WTC11 (cell line): ENCODE data around the gene YIF1B. TPM values are rescaled to one million over a fixed set of nuclear protein-coding genes. Genes with fewer than 3 reads are reported as not detected.

ENCODE experiments used
- ATAC-seq: fragments of 200-7000 bp; cut with Tn5 transposase; 2 replicates; pipeline ENCODE4 v1.10.0; 2021; ENCODE audit warnings: mild to moderate bottlenecking, moderate library complexity
- CTCF ChIA-PET: fragments of 300-600 bp; sonication (Branson Sonifier 250); formaldehyde crosslinking; loops from one replicate; lab custom pipeline; 2021; ENCODE audit warnings: antibody characterized with exemption; lab: Charles Lee
- POLR2A ChIA-PET: fragments of 350-600 bp; sonication (Branson Sonifier 250); formaldehyde crosslinking; loops from one replicate; lab custom pipeline; 2021; ENCODE audit warnings: antibody characterized with exemption; lab: Charles Lee
- DNase-seq: peaks from one replicate; pipeline ENCODE4 v3.0.0; 2021; ENCODE audit warnings: low spot score
- H3K27ac Mint-ChIP-seq: 2 replicates; pipeline ENCODE4 v1.8.0; 2021; ENCODE audit warnings: mixed read lengths
- H3K27me3 Mint-ChIP-seq: 2 replicates; pipeline ENCODE4 v1.8.0; 2021; ENCODE audit warnings: low read depth, mild to moderate bottlenecking, moderate library complexity, mixed read lengths
- H3K36me3 Mint-ChIP-seq: 2 replicates; pipeline ENCODE4 v1.8.0; 2021; ENCODE audit warnings: mixed read lengths
- H3K4me1 Mint-ChIP-seq: 2 replicates; pipeline ENCODE4 v1.8.0; 2022; ENCODE audit warnings: mixed read lengths
- H3K4me3 Mint-ChIP-seq: 2 replicates; pipeline ENCODE4 v1.8.0; 2021; ENCODE audit warnings: mild to moderate bottlenecking, moderate library complexity, mixed read lengths
- H3K9me3 Mint-ChIP-seq: 2 replicates; pipeline ENCODE4 v1.8.0; 2021; ENCODE audit warnings: mixed read lengths
- AFF4 ChIP-seq: sonication (generic); formaldehyde crosslinking; IDR thresholded peaks from 2 replicates; pipeline ENCODE4 v1.8.1; 2023; ENCODE audit warnings: mild to moderate bottlenecking, missing genetic modification reagents, borderline replicate concordance
- ATF6 ChIP-seq: sonication (generic); formaldehyde crosslinking; IDR thresholded peaks from 2 replicates; pipeline ENCODE4 v1.8.1; 2023; ENCODE audit warnings: mild to moderate bottlenecking, missing genetic modification reagents
- CBFB ChIP-seq: sonication (generic); formaldehyde crosslinking; IDR thresholded peaks from 2 replicates; pipeline ENCODE4 v1.8.1; 2022; ENCODE audit warnings: mild to moderate bottlenecking, low read depth, missing genetic modification reagents
- CREB1 ChIP-seq: sonication (generic); formaldehyde crosslinking; IDR thresholded peaks from 2 replicates; pipeline ENCODE4 v1.8.0; 2023; ENCODE audit warnings: mild to moderate bottlenecking, missing genetic modification reagents
- CREM ChIP-seq: sonication (generic); formaldehyde crosslinking; IDR thresholded peaks from 2 replicates; pipeline ENCODE4 v1.8.1; 2022; ENCODE audit warnings: mild to moderate bottlenecking, missing genetic modification reagents, moderate library complexity
- E2F1 ChIP-seq: sonication (generic); formaldehyde crosslinking; IDR thresholded peaks from 2 replicates; pipeline ENCODE4 v1.8.0; 2022; ENCODE audit warnings: mild to moderate bottlenecking, missing genetic modification reagents
- E2F4 ChIP-seq: sonication (generic); formaldehyde crosslinking; IDR thresholded peaks from 2 replicates; pipeline ENCODE4 v1.8.1; 2022; ENCODE audit warnings: low read depth, mild to moderate bottlenecking, moderate library complexity, missing genetic modification reagents, borderline replicate concordance
- FOXJ3 ChIP-seq: sonication (generic); formaldehyde crosslinking; IDR thresholded peaks from 2 replicates; pipeline ENCODE4 v1.9.0; 2021; ENCODE audit warnings: missing genetic modification reagents, mild to moderate bottlenecking, borderline replicate concordance
- FOXP1 ChIP-seq: sonication (generic); formaldehyde crosslinking; IDR thresholded peaks from 2 replicates; pipeline ENCODE4 v1.8.0; 2022; ENCODE audit warnings: missing genetic modification reagents, mild to moderate bottlenecking, moderate library complexity, borderline replicate concordance
- GABPB1 ChIP-seq: sonication (generic); formaldehyde crosslinking; IDR thresholded peaks from 2 replicates; pipeline ENCODE4 v1.8.1; 2023; ENCODE audit warnings: mild to moderate bottlenecking, missing genetic modification reagents
- IRF1 ChIP-seq: sonication (generic); formaldehyde crosslinking; IDR thresholded peaks from 2 replicates; pipeline ENCODE4 v1.8.0; 2023; ENCODE audit warnings: missing genetic modification reagents
- IRF2 ChIP-seq: sonication (generic); formaldehyde crosslinking; IDR thresholded peaks from 2 replicates; pipeline ENCODE4 v1.8.0; 2022; ENCODE audit warnings: low read depth, missing genetic modification reagents, borderline replicate concordance
- MXD4 ChIP-seq: fragments of 250-450 bp; sonication (Bioruptor Pico); IDR thresholded peaks from 2 replicates; pipeline ENCODE4 v1.8.0; 2021; ENCODE audit warnings: mild to moderate bottlenecking, moderate library complexity, borderline replicate concordance
- RORB ChIP-seq: fragments of 250-450 bp; sonication (Bioruptor Pico); IDR thresholded peaks from 2 replicates; pipeline ENCODE4 v1.9.0; 2021; ENCODE audit warnings: mild to moderate bottlenecking
- USF2 ChIP-seq: sonication (generic); formaldehyde crosslinking; IDR thresholded peaks from 2 replicates; pipeline ENCODE4 v1.8.1; 2023; ENCODE audit warnings: mild to moderate bottlenecking, missing genetic modification reagents, moderate library complexity
- ZNF121 ChIP-seq: sonication (generic); formaldehyde crosslinking; IDR thresholded peaks from 2 replicates; pipeline ENCODE4 v1.8.0; 2023; ENCODE audit warnings: missing genetic modification reagents
- ZNF263 ChIP-seq: sonication (generic); formaldehyde crosslinking; IDR thresholded peaks from 2 replicates; pipeline ENCODE4 v1.8.1; 2022; ENCODE audit warnings: low read depth, mild to moderate bottlenecking, moderate library complexity, missing genetic modification reagents
- ZNF423 ChIP-seq: fragments of 250-450 bp; sonication (Bioruptor Pico); IDR thresholded peaks from 2 replicates; pipeline ENCODE4 v2.1.2; 2022; ENCODE audit warnings: mild to moderate bottlenecking, moderate library complexity
- total RNA-seq: library from RNA; stranded (reverse); gene quantifications from 3 replicates; pipeline ENCODE4 v1.2.3, GENCODE V29; 2021

The YIF1B gene
- total RNA-seq, 1 experiment from 2014 or later = 83.3 TPM

- TF ChIP-seq E2F4 (CRISPR knock-in tag) (no peak), CBFB (no peak)
- TF ChIP-seq, all 79 proteins: peak for 0
Measured at GRCh38 chr19:38359242-38360021, 43.7 kb upstream of the YIF1B start (continued).

GRCh38 chr19:38358071-38358470 lies 42.3 kb upstream of the YIF1B start:
- TF ChIP-seq MXD4 (CRISPR knock-in tag) = no peak
- TF ChIP-seq GABPB1 (CRISPR knock-in tag) = no peak
- no peak for TF ChIP-seq IRF1 (CRISPR knock-in tag)
- no peak for TF ChIP-seq ATF6 (CRISPR knock-in tag)
- no peak for TF ChIP-seq FOXJ3 (CRISPR knock-in tag)
- no peak for TF ChIP-seq FOXP1 (CRISPR knock-in tag)
- no peak for TF ChIP-seq E2F1
- CTCF ChIA-PET = interaction anchor here (0.6 to 1.1 kb wide), 3 partner anchors 22 to 33 kb away, joined by 3 to 4 read pairs (median 3); partner anchors contain the start of genes CATSPERG and GGN
- Mint-ChIP-seq H3K4me1 (peaks cover 10% of the 10 kb centered on the region), H3K27me3 (peaks cover 63% of the 10 kb centered on the region), H3K27ac (no peak overlapping the region), H3K36me3 (no peaks in the 10 kb centered on the region), H3K4me3 (no peak overlapping the region), H3K9me3 (no peaks in the 10 kb centered on the region)
- DNase-seq (no peak), ATAC-seq (no peak)
- POLR2A ChIA-PET = no interaction called here

GRCh38 chr19:38355728-38356725 lies 40.3 kb upstream of the YIF1B start:
- DNase-seq = no peak
- TF ChIP-seq USF2 (CRISPR knock-in tag) (no peak), RORB (CRISPR knock-in tag) (no peak), ZNF423 (no peak), CREB1 (CRISPR knock-in tag) (no peak), ZNF263 (CRISPR knock-in tag) (no peak), IRF2 (CRISPR knock-in tag) (no peak), CREM (no peak), ZNF121 (CRISPR knock-in tag) (no peak), AFF4 (no peak)
- Mint-ChIP-seq H3K4me1 (peaks cover 5% of the 10 kb centered on the region), H3K27me3 (peaks cover 58% of the 10 kb centered on the region), H3K27ac (no peak overlapping the region), H3K9me3 (no peaks in the 10 kb centered on the region), H3K36me3 (no peaks in the 10 kb centered on the region), H3K4me3 (no peak overlapping the region)
- POLR2A ChIA-PET = no interaction called here
- CTCF ChIA-PET = interaction anchor here (0.6 kb wide), 1 partner anchor 51 kb away, joined by 4 read pairs; no protein-coding TSS in a partner anchor
- no peak for ATAC-seq
